SK-N-SH treated with all-trans-retinoic acid at 6 μM for 48 hours (cell line): Measurements from ENCODE around the gene COA7.

Experiments
- ATAC-seq: fragments of 200-7000 bp; cut with Tn5 transposase; 3 replicates; pipeline ENCODE4 v1.9.1; 2020; ENCODE audit warnings: mild to moderate bottlenecking, moderate library complexity
- ARNTL ChIP-seq: fragments of 450-650 bp; formaldehyde crosslinking; IDR thresholded peaks from 2 replicates; pipeline ENCODE4 v1.5.0; 2020; ENCODE audit warnings: low read depth, mild to moderate bottlenecking, moderate library complexity, borderline replicate concordance
- BACH2 ChIP-seq: fragments of 250-450 bp; sonication (Bioruptor Pico); IDR thresholded peaks from 2 replicates; pipeline ENCODE4 v1.9.0; 2021; ENCODE audit warnings: mild to moderate bottlenecking, borderline replicate concordance
- CSRNP3 ChIP-seq: fragments of 250-450 bp; sonication (Bioruptor Pico); IDR thresholded peaks from 2 replicates; pipeline ENCODE4 v1.5.1; 2021; ENCODE audit warnings: mild to moderate bottlenecking, moderate library complexity
- ESRRG ChIP-seq: fragments of 250-450 bp; sonication (Bioruptor Pico); IDR thresholded peaks from 2 replicates; pipeline ENCODE4 v1.6.1; 2021; ENCODE audit warnings: mild to moderate bottlenecking
- GLIS3 ChIP-seq: fragments of 250-450 bp; sonication (Bioruptor Pico); IDR thresholded peaks from 2 replicates; pipeline ENCODE4 v1.5.0; 2020; ENCODE audit warnings: mild to moderate bottlenecking, moderate library complexity
- ISL1 ChIP-seq: fragments of 250-450 bp; sonication (Bioruptor Pico); IDR thresholded peaks from 2 replicates; pipeline ENCODE4 v2.1.2; 2022; ENCODE audit warnings: mild to moderate bottlenecking, moderate library complexity
- OSR1 ChIP-seq: fragments of 250-450 bp; sonication (Bioruptor Pico); IDR thresholded peaks from 2 replicates; pipeline ENCODE4 v1.8.0; 2022; ENCODE audit warnings: moderate library complexity, mild to moderate bottlenecking, inconsistent platforms
- PPARA ChIP-seq: fragments of 250-450 bp; sonication (Bioruptor Pico); IDR thresholded peaks from 2 replicates; pipeline ENCODE4 v1.5.0; 2020; ENCODE audit warnings: mild to moderate bottlenecking, borderline replicate concordance
- RARB ChIP-seq: fragments of 250-450 bp; sonication (Bioruptor Pico); IDR thresholded peaks from 2 replicates; pipeline ENCODE4 v1.8.0; 2021; ENCODE audit warnings: mild to moderate bottlenecking, moderate library complexity
- TCF4 ChIP-seq: fragments of 250-450 bp; sonication (Bioruptor Pico); IDR thresholded peaks from 2 replicates; pipeline ENCODE4 v1.8.0; 2021; ENCODE audit warnings: mild to moderate bottlenecking, moderate library complexity, borderline replicate concordance
- TOX ChIP-seq: fragments of 250-450 bp; sonication (Bioruptor Pico); IDR thresholded peaks from 2 replicates; pipeline ENCODE4 v1.8.0; 2021; ENCODE audit warnings: mild to moderate bottlenecking, moderate library complexity, borderline replicate concordance
- ZC3H10 ChIP-seq: fragments of 250-450 bp; sonication (Bioruptor Pico); IDR thresholded peaks from 2 replicates; pipeline ENCODE4 v1.5.1; 2021; ENCODE audit warnings: mild to moderate bottlenecking, moderate library complexity
- ZNF70 ChIP-seq: fragments of 450-650 bp; formaldehyde crosslinking; IDR thresholded peaks from 2 replicates; pipeline ENCODE4 v1.5.0; 2020; ENCODE audit warnings: mild to moderate bottlenecking, moderate library complexity
- ZNF8 ChIP-seq: fragments of 450-650 bp; formaldehyde crosslinking; IDR thresholded peaks from 2 replicates; pipeline ENCODE4 v1.5.0; 2020; ENCODE audit warnings: mild to moderate bottlenecking, moderate library complexity
- TF ChIP-seq, protein P1 (sequence below): fragments of 250-450 bp; sonication (Bioruptor Pico); IDR thresholded peaks from 2 replicates; pipeline ENCODE4 v1.5.1; 2020; ENCODE audit warnings: low read depth, mild to moderate bottlenecking, moderate library complexity
- TF ChIP-seq, protein P2 (sequence below): fragments of 250-450 bp; sonication (Bioruptor Pico); IDR thresholded peaks from 2 replicates; pipeline ENCODE4 v1.5.0; 2020; ENCODE audit warnings: mild to moderate bottlenecking, moderate library complexity
- TF ChIP-seq, protein P3 (sequence below): fragments of 250-450 bp; sonication (Bioruptor Pico); IDR thresholded peaks from 2 replicates; pipeline ENCODE4 v1.8.0; 2020; ENCODE audit warnings: mild to moderate bottlenecking, moderate library complexity, borderline replicate concordance
- TF ChIP-seq, protein P4 (sequence below): fragments of 250-450 bp; sonication (Bioruptor Pico); IDR thresholded peaks from 2 replicates; pipeline ENCODE4 v1.8.0; 2021; ENCODE audit warnings: low read depth, mild to moderate bottlenecking, moderate library complexity, borderline replicate concordance

Gene COA7

DNA sequence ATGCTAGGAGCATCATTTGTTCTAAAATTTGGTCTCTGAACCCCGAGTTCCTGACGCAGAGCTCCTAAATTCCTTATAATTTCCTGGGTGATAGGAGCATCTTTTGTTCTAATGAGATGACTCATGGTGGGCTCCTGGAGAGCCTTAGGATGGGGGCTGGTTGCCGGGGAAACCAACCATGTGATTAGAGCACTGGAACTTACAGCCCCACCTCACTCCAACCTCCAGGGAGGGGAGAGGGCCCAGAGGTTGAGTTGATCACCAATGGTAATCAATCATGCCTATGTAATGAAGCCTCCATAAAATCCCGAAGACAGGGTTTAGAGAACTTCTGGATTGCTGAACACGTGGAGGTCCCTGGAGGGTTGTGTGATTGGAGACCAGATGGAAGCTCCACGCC, 57.5 kb downstream of the COA7 start:
- no peak for TF ChIP-seq ISL1
- no peak for TF ChIP-seq ESRRG (CRISPR knock-in tag)
- TF ChIP-seq, protein P1, sequence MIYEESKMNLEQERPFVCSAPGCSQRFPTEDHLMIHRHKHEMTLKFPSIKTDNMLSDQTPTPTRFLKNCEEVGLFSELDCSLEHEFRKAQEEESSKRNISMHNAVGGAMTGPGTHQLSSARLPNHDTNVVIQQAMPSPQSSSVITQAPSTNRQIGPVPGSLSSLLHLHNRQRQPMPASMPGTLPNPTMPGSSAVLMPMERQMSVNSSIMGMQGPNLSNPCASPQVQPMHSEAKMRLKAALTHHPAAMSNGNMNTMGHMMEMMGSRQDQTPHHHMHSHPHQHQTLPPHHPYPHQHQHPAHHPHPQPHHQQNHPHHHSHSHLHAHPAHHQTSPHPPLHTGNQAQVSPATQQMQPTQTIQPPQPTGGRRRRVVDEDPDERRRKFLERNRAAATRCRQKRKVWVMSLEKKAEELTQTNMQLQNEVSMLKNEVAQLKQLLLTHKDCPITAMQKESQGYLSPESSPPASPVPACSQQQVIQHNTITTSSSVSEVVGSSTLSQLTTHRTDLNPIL, result no peak
- no peak for TF ChIP-seq GLIS3
- no peak for TF ChIP-seq TCF4 (CRISPR knock-in tag)
- no peak for TF ChIP-seq ZNF8
- TF ChIP-seq TOX, result no peak
- no peak for TF ChIP-seq RARB
- TF ChIP-seq ZNF70, result no peak
- TF ChIP-seq, protein P2, sequence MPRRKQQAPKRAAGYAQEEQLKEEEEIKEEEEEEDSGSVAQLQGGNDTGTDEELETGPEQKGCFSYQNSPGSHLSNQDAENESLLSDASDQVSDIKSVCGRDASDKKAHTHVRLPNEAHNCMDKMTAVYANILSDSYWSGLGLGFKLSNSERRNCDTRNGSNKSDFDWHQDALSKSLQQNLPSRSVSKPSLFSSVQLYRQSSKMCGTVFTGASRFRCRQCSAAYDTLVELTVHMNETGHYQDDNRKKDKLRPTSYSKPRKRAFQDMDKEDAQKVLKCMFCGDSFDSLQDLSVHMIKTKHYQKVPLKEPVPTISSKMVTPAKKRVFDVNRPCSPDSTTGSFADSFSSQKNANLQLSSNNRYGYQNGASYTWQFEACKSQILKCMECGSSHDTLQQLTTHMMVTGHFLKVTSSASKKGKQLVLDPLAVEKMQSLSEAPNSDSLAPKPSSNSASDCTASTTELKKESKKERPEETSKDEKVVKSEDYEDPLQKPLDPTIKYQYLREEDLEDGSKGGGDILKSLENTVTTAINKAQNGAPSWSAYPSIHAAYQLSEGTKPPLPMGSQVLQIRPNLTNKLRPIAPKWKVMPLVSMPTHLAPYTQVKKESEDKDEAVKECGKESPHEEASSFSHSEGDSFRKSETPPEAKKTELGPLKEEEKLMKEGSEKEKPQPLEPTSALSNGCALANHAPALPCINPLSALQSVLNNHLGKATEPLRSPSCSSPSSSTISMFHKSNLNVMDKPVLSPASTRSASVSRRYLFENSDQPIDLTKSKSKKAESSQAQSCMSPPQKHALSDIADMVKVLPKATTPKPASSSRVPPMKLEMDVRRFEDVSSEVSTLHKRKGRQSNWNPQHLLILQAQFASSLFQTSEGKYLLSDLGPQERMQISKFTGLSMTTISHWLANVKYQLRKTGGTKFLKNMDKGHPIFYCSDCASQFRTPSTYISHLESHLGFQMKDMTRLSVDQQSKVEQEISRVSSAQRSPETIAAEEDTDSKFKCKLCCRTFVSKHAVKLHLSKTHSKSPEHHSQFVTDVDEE, result no peak
- no peak for TF ChIP-seq CSRNP3 (CRISPR knock-in tag)
- TF ChIP-seq OSR1, result no peak
- TF ChIP-seq, protein P3, sequence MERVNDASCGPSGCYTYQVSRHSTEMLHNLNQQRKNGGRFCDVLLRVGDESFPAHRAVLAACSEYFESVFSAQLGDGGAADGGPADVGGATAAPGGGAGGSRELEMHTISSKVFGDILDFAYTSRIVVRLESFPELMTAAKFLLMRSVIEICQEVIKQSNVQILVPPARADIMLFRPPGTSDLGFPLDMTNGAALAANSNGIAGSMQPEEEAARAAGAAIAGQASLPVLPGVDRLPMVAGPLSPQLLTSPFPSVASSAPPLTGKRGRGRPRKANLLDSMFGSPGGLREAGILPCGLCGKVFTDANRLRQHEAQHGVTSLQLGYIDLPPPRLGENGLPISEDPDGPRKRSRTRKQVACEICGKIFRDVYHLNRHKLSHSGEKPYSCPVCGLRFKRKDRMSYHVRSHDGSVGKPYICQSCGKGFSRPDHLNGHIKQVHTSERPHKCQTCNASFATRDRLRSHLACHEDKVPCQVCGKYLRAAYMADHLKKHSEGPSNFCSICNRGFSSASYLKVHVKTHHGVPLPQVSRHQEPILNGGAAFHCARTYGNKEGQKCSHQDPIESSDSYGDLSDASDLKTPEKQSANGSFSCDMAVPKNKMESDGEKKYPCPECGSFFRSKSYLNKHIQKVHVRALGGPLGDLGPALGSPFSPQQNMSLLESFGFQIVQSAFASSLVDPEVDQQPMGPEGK (CRISPR knock-in tag), result no peak
- no peak for TF ChIP-seq ARNTL (CRISPR knock-in tag)
- no peak for ATAC-seq

DNA sequence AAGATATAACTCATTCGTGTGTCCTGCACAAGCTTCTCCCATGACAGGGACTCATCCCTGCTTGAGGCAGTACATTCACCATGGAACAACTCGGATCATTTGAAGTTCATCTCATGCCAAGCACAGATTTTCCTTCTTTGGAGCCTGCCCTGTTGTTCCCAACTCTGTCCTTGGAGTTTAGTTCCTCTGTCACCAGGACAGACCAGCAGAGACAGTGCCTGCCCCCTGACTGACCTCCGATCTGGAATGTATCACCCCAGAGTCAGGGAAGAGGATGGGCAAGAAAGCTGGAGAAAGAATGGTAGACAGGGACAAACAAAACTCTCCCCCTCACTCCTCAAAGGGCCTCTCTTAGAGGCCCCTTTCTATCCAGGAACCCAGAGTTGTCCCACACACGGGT, 60.2 kb downstream of the COA7 start:
- TF ChIP-seq, protein P4, sequence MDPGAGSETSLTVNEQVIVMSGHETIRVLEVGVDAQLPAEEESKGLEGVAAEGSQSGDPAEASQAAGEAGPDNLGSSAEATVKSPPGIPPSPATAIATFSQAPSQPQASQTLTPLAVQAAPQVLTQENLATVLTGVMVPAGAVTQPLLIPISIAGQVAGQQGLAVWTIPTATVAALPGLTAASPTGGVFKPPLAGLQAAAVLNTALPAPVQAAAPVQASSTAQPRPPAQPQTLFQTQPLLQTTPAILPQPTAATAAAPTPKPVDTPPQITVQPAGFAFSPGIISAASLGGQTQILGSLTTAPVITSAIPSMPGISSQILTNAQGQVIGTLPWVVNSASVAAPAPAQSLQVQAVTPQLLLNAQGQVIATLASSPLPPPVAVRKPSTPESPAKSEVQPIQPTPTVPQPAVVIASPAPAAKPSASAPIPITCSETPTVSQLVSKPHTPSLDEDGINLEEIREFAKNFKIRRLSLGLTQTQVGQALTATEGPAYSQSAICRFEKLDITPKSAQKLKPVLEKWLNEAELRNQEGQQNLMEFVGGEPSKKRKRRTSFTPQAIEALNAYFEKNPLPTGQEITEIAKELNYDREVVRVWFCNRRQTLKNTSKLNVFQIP (CRISPR knock-in tag), result no peak
- ATAC-seq, result no peak

DNA sequence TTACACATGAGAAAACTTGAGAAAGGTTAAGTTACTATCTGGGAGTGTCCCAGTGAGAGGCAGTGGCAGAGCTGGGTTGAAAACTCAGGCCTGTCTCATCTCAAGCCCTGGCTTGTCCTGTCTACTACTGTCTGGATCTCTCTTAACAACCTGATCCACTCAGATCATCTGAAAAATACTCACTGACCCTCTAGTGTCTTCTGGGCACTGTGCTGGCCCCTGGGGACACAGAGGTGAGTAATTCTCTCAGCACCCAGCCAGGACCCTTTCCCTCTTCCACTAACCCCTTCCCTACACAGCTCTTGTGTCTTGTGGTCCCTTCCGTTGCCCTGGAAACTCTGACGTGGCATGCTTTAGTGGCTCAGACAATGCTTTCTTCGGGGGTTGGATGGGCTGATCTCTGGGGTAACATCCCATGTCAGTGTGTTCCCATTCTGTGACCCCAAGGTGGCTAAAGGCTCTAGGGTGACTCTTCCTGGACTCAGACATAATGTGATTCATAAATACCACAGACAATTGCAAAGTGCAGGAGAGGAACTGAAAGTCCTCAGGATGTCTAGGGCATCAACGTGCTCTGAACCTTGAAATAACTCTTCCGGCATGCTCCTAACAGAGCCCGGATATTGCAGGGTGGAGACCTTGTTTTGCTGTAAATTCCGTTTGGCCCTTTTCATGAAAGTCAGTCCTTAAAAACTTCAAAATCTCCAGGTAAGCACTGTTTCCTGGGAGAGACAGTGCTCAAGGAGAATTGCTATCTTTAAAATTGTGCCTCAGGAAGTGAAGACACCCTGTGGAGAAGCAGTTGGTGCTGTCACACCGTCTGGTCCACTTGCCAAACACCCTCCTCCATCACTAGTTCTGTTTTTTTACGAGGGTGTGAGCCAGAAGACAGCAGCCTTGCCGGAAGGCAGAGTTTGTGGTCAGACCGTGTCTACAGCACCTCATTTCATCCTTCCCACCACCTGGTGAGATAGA, 61.1 kb downstream of the COA7 start:
- ATAC-seq, result no peak
- TF ChIP-seq, protein P4 (CRISPR knock-in tag), result no peak
- TF ChIP-seq ZC3H10 (no peak), ESRRG (CRISPR knock-in tag) (no peak), TCF4 (CRISPR knock-in tag) (no peak), BACH2 (no peak), ZNF8 (no peak), PPARA (CRISPR knock-in tag) (no peak), CSRNP3 (CRISPR knock-in tag) (no peak), GLIS3 (no peak), OSR1 (no peak), TOX (no peak), ISL1 (no peak)
- TF ChIP-seq, protein P2, result no peak
- TF ChIP-seq, protein P1, result no peak
